Activated B cell treated with CpG ODN at 0.5 μM for 24 hours (primary cell): Measurements from ENCODE around the gene NPFF. TPM values are rescaled to one million over a fixed set of nuclear protein-coding genes. Genes with fewer than 3 reads are reported as not detected.
"Not testable (repeated sequence)": the region's sequence is repeated elsewhere in the genome, so short reads cannot be mapped to it uniquely, and the experiment has no call there.

ENCODE experiments used
- ATAC-seq: fragments of 200-7000 bp; cut with Tn5 transposase; one replicate; pipeline ENCODE4 v1.10.0; 2021; ENCODE audit warnings: low read depth, mild to moderate bottlenecking, moderate library complexity
- CTCF ChIA-PET: fragments of 350-600 bp; sonication (Branson Sonifier 250); formaldehyde crosslinking; loops from one replicate; lab custom pipeline; 2021; ENCODE audit warnings: antibody characterized with exemption; lab: Charles Lee
- POLR2A ChIA-PET: fragments of 350-600 bp; sonication (Branson Sonifier 250); formaldehyde crosslinking; loops from one replicate; lab custom pipeline; 2021; ENCODE audit warnings: antibody characterized with exemption; lab: Charles Lee
- DNase-seq: peaks from one replicate; pipeline ENCODE4 v3.0.0; 2022
- H3K27ac Mint-ChIP-seq: one replicate; pipeline ENCODE4 v1.8.0; 2020; ENCODE audit warnings: mixed read lengths
- H3K27me3 Mint-ChIP-seq: one replicate; pipeline ENCODE4 v1.8.0; 2021; ENCODE audit warnings: mixed read lengths
- H3K36me3 Mint-ChIP-seq: one replicate; pipeline ENCODE4 v1.8.0; 2021; ENCODE audit warnings: low read depth, mixed read lengths
- H3K4me1 Mint-ChIP-seq: one replicate; pipeline ENCODE4 v1.8.0; 2021; ENCODE audit warnings: mixed read lengths
- H3K4me3 Mint-ChIP-seq: one replicate; pipeline ENCODE4 v1.8.0; 2020; ENCODE audit warnings: mild to moderate bottlenecking, mixed read lengths
- H3K9me3 Mint-ChIP-seq: one replicate; pipeline ENCODE4 v1.8.0; 2020; ENCODE audit warnings: mixed read lengths
- CTCF ChIP-seq: fragments of 200-600 bp; IDR thresholded peaks from one replicate; pipeline ENCODE4 v1.8.0; 2022; ENCODE audit warnings: antibody characterized with exemption, mild to moderate bottlenecking
- intact Hi-C: fragments of 100-400 bp; cut with micrococcal nuclease; formaldehyde crosslinking; loops from one replicate; pipeline ENCODE4 v1.15.1; 2024
- total RNA-seq: library from RNA; stranded (reverse); gene quantifications from 2 replicates; pipeline ENCODE4 v1.2.3, GENCODE V29; 2022

The NPFF gene
- not detected in 2 replicates for total RNA-seq

- POLR2A ChIA-PET: interaction anchor here (0.6 kb wide), 1 partner anchor 26 kb away, joined by 7 read pairs; no protein-coding TSS in a partner anchor
- intact Hi-C loops: loop anchor here (10.0 kb wide), 2 partner anchors 292 to 462 kb away; no protein-coding TSS in a partner anchor
Observed at GRCh38 chr12:53506881-53507602, at the start of gene NPFF. Gene NPFF, minus strand, starts transcription at chr12:53507484. Its CDS starts 10 bp downstream, at chr12:53507474.

GRCh38 chr12:53552361-53553327, 45.4 kb upstream of the NPFF start:
- CTCF ChIA-PET: interaction anchor here (1.6 kb wide), 1 partner anchor 9 kb away, joined by 7 read pairs; no protein-coding TSS in a partner anchor
- Mint-ChIP-seq H3K9me3 (no peaks in the 10 kb centered on the region), H3K27ac (no peak overlapping the region), H3K27me3 (no peaks in the 10 kb centered on the region), H3K4me3 (no peak overlapping the region), H3K36me3 (peaks cover 34% of the 10 kb centered on the region), H3K4me1 (no peaks in the 10 kb centered on the region)
- intact Hi-C loops: no loop called here
- no peak for TF ChIP-seq CTCF
- POLR2A ChIA-PET: no interaction called here
- ATAC-seq (no peak), DNase-seq (no peak)

More at GRCh38 chr12:53506881-53507602, at the start of gene NPFF:
- no peak for TF ChIP-seq CTCF
- Mint-ChIP-seq H3K4me1 (peaks cover 16% of the 10 kb centered on the region), H3K27ac (no peak within 1 kb of the TSS), H3K36me3 (peaks cover 38% of the 10 kb centered on the region), H3K27me3 (no peaks in the 10 kb centered on the region), H3K4me3 (no peak within 1 kb of the TSS), H3K9me3 (no peaks in the 10 kb centered on the region)
- CTCF ChIA-PET: interaction anchor here (1.0 to 4.0 kb wide), 7 partner anchors 31 to 294 kb away, joined by 3 to 39 read pairs (median 15); no protein-coding TSS in a partner anchor
- ATAC-seq (no peak), DNase-seq (no peak)

GRCh38 chr12:53551889-53552291, 44.6 kb upstream of the NPFF start:
- ChIA-PET POLR2A (no interaction called here), CTCF (interaction anchor here (1.6 kb wide), 1 partner anchor 8 kb away, joined by 7 read pairs; no protein-coding TSS in a partner anchor)
- H3K27ac Mint-ChIP-seq: no peak overlapping the region
- H3K36me3 Mint-ChIP-seq: peaks cover 34% of the 10 kb centered on the region
- TF ChIP-seq CTCF: no peak
- ATAC-seq: no peak
- no peaks in the 10 kb centered on the region for H3K4me1 Mint-ChIP-seq
- H3K27me3 Mint-ChIP-seq: no peaks in the 10 kb centered on the region
- no peak overlapping the region for H3K4me3 Mint-ChIP-seq
- no peaks in the 10 kb centered on the region for H3K9me3 Mint-ChIP-seq
- intact Hi-C loops: no loop called here
- no peak for DNase-seq

GRCh38 chr12:53550595-53550994, 43.3 kb upstream of the NPFF start:
- peaks cover 34% of the 10 kb centered on the region for H3K36me3 Mint-ChIP-seq
- no peaks in the 10 kb centered on the region for H3K4me1 Mint-ChIP-seq
- ChIA-PET POLR2A (no interaction called here), CTCF (no interaction called here)
- H3K4me3 Mint-ChIP-seq: no peak overlapping the region
- DNase-seq (no peak), ATAC-seq (no peak)
- intact Hi-C loops: no loop called here
- no peaks in the 10 kb centered on the region for H3K9me3 Mint-ChIP-seq
- H3K27ac Mint-ChIP-seq: no peak overlapping the region
- H3K27me3 Mint-ChIP-seq: no peaks in the 10 kb centered on the region
- no peak for TF ChIP-seq CTCF

- CTCF ChIA-PET, H3K27me3 Mint-ChIP-seq, POLR2A ChIA-PET, H3K4me3 Mint-ChIP-seq, DNase-seq, H3K4me1 Mint-ChIP-seq, H3K9me3 Mint-ChIP-seq, intact Hi-C loops, ATAC-seq, H3K27ac Mint-ChIP-seq: not testable (repeated sequence)
- peaks cover 34% of the 10 kb centered on the region for H3K36me3 Mint-ChIP-seq
Observed at GRCh38 chr12:53550131-53550530, 42.8 kb upstream of the NPFF start.

GRCh38 chr12:53548354-53548753, 41.1 kb upstream of the NPFF start:
- H3K4me1 Mint-ChIP-seq, H3K9me3 Mint-ChIP-seq, H3K27ac Mint-ChIP-seq, H3K27me3 Mint-ChIP-seq, POLR2A ChIA-PET, H3K4me3 Mint-ChIP-seq, ATAC-seq, DNase-seq: not testable (repeated sequence)
- CTCF ChIA-PET: interaction anchor here (2.1 kb wide), 1 partner anchor 127 kb away, joined by 6 read pairs; the partner anchor contains the start of gene ATP5MC2
- peaks cover 37% of the 10 kb centered on the region for H3K36me3 Mint-ChIP-seq
- intact Hi-C loops: loop anchor here (10.0 kb wide), 1 partner anchor 46 kb away; no protein-coding TSS in a partner anchor
